HEK293T (cell line): ENCODE results near the gene GRAMD4.

Source experiments
- CTCF ChIA-PET: fragments of 350-600 bp; formaldehyde crosslinking; extraction: SDS; loops from one replicate; lab custom pipeline; 2021; ENCODE audit warnings: antibody characterized with exemption, inconsistent platforms; lab: Yijun Ruan, JAX
- POLR2A ChIA-PET: fragments of 350-600 bp; formaldehyde crosslinking; extraction: SDS; loops from one replicate; lab custom pipeline; 2020; ENCODE audit warnings: antibody characterized with exemption, inconsistent platforms; lab: Yijun Ruan, JAX
- DNase-seq: peaks from one replicate; pipeline ENCODE4 v3.0.0; 2012; ENCODE audit warnings: mixed read lengths; ENCODE audit errors: extremely low spot score
- ARNT ChIP-seq: fragments of 450-650 bp; IDR thresholded peaks from 2 replicates; pipeline ENCODE4 v1.6.1; 2017; ENCODE audit warnings: mild to moderate bottlenecking
- BHLHE40 ChIP-seq: fragments of 450-650 bp; IDR thresholded peaks from 2 replicates; pipeline ENCODE4 v1.6.1; 2016; ENCODE audit warnings: mild to moderate bottlenecking, moderate library complexity, borderline replicate concordance
- CTBP1 ChIP-seq: fragments of 450-650 bp; IDR thresholded peaks from 2 replicates; pipeline ENCODE4 v1.6.1; 2016; ENCODE audit warnings: borderline replicate concordance
- ELF4 ChIP-seq: fragments of 450-650 bp; IDR thresholded peaks from 2 replicates; pipeline ENCODE4 v1.6.1; 2017; ENCODE audit warnings: antibody characterized with exemption
- FOXA1 ChIP-seq: fragments of 450-650 bp; IDR thresholded peaks from 2 replicates; pipeline ENCODE4 v1.6.1; 2016; ENCODE audit warnings: mild to moderate bottlenecking
- FOXK2 ChIP-seq: fragments of 450-650 bp; IDR thresholded peaks from 2 replicates; pipeline ENCODE4 v1.6.1; 2016; ENCODE audit warnings: mild to moderate bottlenecking
- FOXM1 ChIP-seq: fragments of 450-650 bp; IDR thresholded peaks from 2 replicates; pipeline ENCODE4 v1.6.1; 2017; ENCODE audit warnings: mild to moderate bottlenecking, borderline replicate concordance
- HDGF ChIP-seq: fragments of 450-650 bp; IDR thresholded peaks from 2 replicates; pipeline ENCODE4 v1.6.1; 2017; ENCODE audit warnings: antibody characterized with exemption, borderline replicate concordance
- L3MBTL2 ChIP-seq: fragments of 450-650 bp; conservative IDR thresholded peaks from 2 replicates; pipeline ENCODE4 v1.6.1; 2016; ENCODE audit warnings: mild to moderate bottlenecking
- LEF1 ChIP-seq: fragments of 450-650 bp; IDR thresholded peaks from 2 replicates; pipeline ENCODE4 v1.6.1; 2017; ENCODE audit warnings: mild to moderate bottlenecking, borderline replicate concordance
- NFRKB ChIP-seq: fragments of 450-650 bp; IDR thresholded peaks from 2 replicates; pipeline ENCODE4 v1.6.1; 2016; ENCODE audit warnings: mild to moderate bottlenecking, moderate library complexity
- PKNOX1 ChIP-seq: fragments of 450-650 bp; IDR thresholded peaks from 2 replicates; pipeline ENCODE4 v1.6.1; 2016
- SP1 ChIP-seq: fragments of 450-650 bp; IDR thresholded peaks from 2 replicates; pipeline ENCODE4 v1.6.1; 2017
- SUZ12 ChIP-seq: fragments of 450-650 bp; IDR thresholded peaks from 2 replicates; pipeline ENCODE4 v1.6.1; 2016; ENCODE audit warnings: mild to moderate bottlenecking
- TARDBP ChIP-seq: fragments of 450-650 bp; IDR thresholded peaks from 2 replicates; pipeline ENCODE4 v1.6.1; 2016
- ZNF384 ChIP-seq: fragments of 450-650 bp; IDR thresholded peaks from 2 replicates; pipeline ENCODE4 v1.6.1; 2016

GRAMD4 gene

DNA sequence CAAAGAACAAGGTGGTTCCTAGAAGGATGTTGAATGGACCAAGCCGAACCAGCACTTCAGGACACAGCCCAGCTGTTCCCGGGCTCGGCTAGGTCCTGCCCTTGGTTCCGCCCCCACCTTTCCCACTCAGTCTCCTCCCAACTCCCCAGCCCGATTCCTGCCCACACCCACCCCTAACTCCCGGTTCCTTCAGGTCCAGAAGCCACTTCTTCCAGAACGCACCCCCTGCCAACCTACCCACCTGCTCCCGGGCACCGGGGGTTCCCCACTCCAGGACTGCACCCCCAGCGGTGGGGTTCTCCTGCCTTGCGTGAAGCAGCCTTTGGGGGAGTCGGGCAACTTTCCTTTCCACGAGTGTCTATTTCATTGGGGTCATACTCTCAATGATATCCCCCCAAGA, 87.1 kb downstream of the GRAMD4 start:
- DNase-seq: no peak
- POLR2A ChIA-PET: no interaction called here
- CTCF ChIA-PET: no interaction called here
- TF ChIP-seq TARDBP: no peak
- TF ChIP-seq NFRKB: no peak
- no peak for TF ChIP-seq FOXM1

- no peak for DNase-seq
- no peak for TF ChIP-seq CTBP1
- POLR2A ChIA-PET: no interaction called here
- CTCF ChIA-PET: no interaction called here
These were observed 87.8 kb downstream of the GRAMD4 start for GRCh38 chr22:46707827-46708570.

GRCh38 chr22:46708766-46709330, 88.7 kb downstream of the GRAMD4 start:
- TF ChIP-seq FOXM1 (no peak), ZNF384 (no peak), LEF1 (no peak), FOXA1 (no peak), NFRKB (no peak), BHLHE40 (no peak), ARNT (no peak)
- DNase-seq: no peak
- CTCF ChIA-PET: no interaction called here

GRCh38 chr22:46710806-46711205, 90.6 kb downstream of the GRAMD4 start:
- POLR2A ChIA-PET: interaction anchor here (1.0 kb wide), 1 partner anchor 52 kb away, joined by 3 read pairs; the partner anchor contains the start of gene TBC1D22A
- no peak for TF ChIP-seq HDGF
- TF ChIP-seq ELF4: no peak
- no peak for TF ChIP-seq FOXA1
- no peak for TF ChIP-seq L3MBTL2
- TF ChIP-seq FOXK2: no peak
- TF ChIP-seq ARNT: no peak
- no peak for TF ChIP-seq PKNOX1
- no peak for TF ChIP-seq TARDBP
- TF ChIP-seq CTBP1: no peak
- no peak for TF ChIP-seq FOXM1
- no peak for TF ChIP-seq SP1
- CTCF ChIA-PET: no interaction called here
- no peak for DNase-seq

More at GRCh38 chr22:46708766-46709330, 88.7 kb downstream of the GRAMD4 start:
- POLR2A ChIA-PET: interaction anchor here (1.2 kb wide), 1 partner anchor 54 kb away, joined by 4 read pairs; the partner anchor contains the start of gene TBC1D22A

- no peak for DNase-seq
- no peak for TF ChIP-seq SP1
- TF ChIP-seq PKNOX1: no peak
- no peak for TF ChIP-seq ZNF384
- no peak for TF ChIP-seq SUZ12
- no peak for TF ChIP-seq ELF4
- TF ChIP-seq FOXM1: no peak
- CTCF ChIA-PET: no interaction called here
- POLR2A ChIA-PET: no interaction called here
These were observed 92.1 kb downstream of the GRAMD4 start for GRCh38 chr22:46712288-46712687.

DNA sequence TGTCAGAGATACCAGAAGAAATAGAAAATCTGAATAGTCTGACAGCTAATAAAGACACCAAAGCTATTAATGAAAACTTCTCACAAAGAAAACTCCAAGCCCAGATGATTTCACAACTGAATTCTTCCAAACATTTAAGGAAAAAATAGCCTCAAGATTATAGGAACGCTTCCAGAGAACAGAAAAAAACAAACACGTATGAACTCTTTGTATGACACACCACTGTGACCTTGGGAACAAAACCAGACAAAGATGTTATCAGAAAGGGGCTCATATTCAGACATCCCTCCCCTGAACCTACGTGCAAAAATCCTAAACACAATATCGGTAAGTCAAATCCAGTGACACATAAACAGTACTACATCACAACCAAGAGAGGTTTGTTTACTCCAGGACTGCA, 94.4 kb downstream of the GRAMD4 start:
- no peak for DNase-seq
- ChIA-PET POLR2A (no interaction called here), CTCF (interaction anchor here (0.6 kb wide), 1 partner anchor 208 kb away, joined by 3 read pairs; no protein-coding TSS in a partner anchor)
- TF ChIP-seq CTBP1 (no peak), SP1 (no peak), SUZ12 (no peak), LEF1 (no peak), PKNOX1 (no peak), TARDBP (no peak), FOXM1 (no peak), ZNF384 (no peak), FOXK2 (no peak), ARNT (no peak), ELF4 (no peak), BHLHE40 (no peak), FOXA1 (no peak), NFRKB (no peak), HDGF (no peak), L3MBTL2 (no peak)

GRCh38 chr22:46719921-46720320, 99.7 kb downstream of the GRAMD4 start:
- DNase-seq: no peak
- TF ChIP-seq L3MBTL2 (no peak), SUZ12 (no peak), FOXA1 (no peak), ARNT (no peak), FOXK2 (no peak), CTBP1 (no peak), BHLHE40 (no peak), LEF1 (no peak)
- ChIA-PET CTCF (no interaction called here), POLR2A (no interaction called here)
